ENCODE results near the gene COPS6.

Gene COPS6

DNA sequence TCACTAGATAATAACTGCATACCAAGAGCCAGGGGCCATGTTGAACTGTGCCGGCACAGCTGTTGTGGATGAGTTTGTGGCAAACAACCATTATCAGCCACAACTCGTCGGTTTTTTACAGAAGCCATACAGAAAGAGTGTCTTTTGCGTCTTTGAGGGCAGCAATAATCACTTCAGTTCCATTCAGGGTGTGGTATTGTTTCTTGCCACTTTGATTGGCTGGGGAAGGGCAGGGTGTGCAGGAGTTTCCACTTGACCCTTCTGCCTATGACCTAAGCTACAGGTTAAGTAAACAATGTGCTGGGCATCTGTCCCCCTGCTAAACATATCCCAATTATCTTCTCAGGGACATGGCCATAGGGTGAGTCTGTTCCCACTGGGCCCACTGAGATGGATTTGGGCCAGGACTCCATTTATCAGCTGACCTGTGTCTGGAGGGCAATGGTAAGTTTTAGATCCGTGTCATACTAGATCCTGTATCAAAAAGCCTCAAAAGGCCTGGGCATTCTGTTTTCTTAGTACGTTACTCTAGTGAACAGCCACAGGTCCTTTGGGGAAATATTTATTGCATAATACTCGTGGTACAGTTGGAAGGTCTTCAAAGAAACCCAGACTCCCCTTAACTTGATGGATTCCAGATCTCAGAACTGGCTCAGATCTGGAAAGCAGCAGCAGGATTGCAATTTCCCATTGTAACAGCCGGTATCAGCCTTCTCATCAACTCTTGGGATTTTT, 23.1 kb upstream of the COPS6 start:
- Histone ChIP-seq H3K4me3 (ENCODE audit: low read depth, low read length, poor library complexity, severe bottlenecking) (no peak overlapping the region), H3K36me3 (ENCODE audit: insufficient read depth, low read length) (peaks cover 71% of the 10 kb centered on the region), H3K4me1 (ENCODE audit: insufficient read depth, low read length, severe bottlenecking) (no peaks in the 10 kb centered on the region), H3K9me3 (ENCODE audit: low read length) (peaks cover 11% of the 10 kb centered on the region), H3K79me2 (ENCODE audit: insufficient read depth, low read length) (no peaks in the 10 kb centered on the region), H3K27ac (ENCODE audit: low read depth, low read length, poor library complexity, severe bottlenecking) (no peak overlapping the region), H2AFZ (ENCODE audit: low read length) (no peak overlapping the region), H3K27me3 (ENCODE audit: insufficient read depth, low read length) (no peaks in the 10 kb centered on the region), H3K9me2 (ENCODE audit: low read depth, low read length) (no peaks in the 10 kb centered on the region), H4K20me1 (ENCODE audit: insufficient read depth, low read length) (no peaks in the 10 kb centered on the region), H3K9ac (ENCODE audit: low read length) (no peak overlapping the region), H3F3A (ENCODE audit: insufficient read depth, low read length) (no peaks in the 10 kb centered on the region), H3K4me2 (ENCODE audit: low read length) (no peak overlapping the region)
- no peak for TF ChIP-seq EZH2 (IDR thresholded peaks at IDR 0.05; ENCODE audit: borderline replicate concordance, low read length)
- TF ChIP-seq, protein P1, sequence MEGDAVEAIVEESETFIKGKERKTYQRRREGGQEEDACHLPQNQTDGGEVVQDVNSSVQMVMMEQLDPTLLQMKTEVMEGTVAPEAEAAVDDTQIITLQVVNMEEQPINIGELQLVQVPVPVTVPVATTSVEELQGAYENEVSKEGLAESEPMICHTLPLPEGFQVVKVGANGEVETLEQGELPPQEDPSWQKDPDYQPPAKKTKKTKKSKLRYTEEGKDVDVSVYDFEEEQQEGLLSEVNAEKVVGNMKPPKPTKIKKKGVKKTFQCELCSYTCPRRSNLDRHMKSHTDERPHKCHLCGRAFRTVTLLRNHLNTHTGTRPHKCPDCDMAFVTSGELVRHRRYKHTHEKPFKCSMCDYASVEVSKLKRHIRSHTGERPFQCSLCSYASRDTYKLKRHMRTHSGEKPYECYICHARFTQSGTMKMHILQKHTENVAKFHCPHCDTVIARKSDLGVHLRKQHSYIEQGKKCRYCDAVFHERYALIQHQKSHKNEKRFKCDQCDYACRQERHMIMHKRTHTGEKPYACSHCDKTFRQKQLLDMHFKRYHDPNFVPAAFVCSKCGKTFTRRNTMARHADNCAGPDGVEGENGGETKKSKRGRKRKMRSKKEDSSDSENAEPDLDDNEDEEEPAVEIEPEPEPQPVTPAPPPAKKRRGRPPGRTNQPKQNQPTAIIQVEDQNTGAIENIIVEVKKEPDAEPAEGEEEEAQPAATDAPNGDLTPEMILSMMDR (IDR thresholded peaks at IDR 0.05; ENCODE audit: low read length): no peak

DNA sequence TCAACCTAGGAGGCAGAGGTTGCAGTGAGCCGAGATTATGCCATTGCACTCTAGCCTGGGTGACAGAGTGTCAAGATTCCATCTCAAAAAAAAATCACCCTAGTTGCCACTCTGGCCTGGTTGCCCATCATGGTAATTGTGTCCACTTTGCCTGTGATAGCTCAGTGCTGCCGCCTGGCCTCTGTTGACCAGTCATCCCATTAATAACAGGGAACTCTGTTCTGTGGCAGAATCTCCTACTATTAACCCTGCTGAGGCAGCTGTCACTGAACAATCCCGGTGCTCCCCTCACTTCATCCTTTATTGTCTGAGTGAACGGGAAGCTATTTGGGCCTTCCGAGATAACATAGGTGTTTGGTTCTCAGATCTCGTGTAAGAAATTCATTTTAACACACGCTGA, 21.8 kb upstream of the COPS6 start:
- H3F3A ChIP-seq (ENCODE audit: insufficient read depth, low read length): no peaks in the 10 kb centered on the region
- H3K36me3 ChIP-seq (ENCODE audit: insufficient read depth, low read length): peaks cover 75% of the 10 kb centered on the region
- no peaks in the 10 kb centered on the region for H3K79me2 ChIP-seq (ENCODE audit: insufficient read depth, low read length)
- H3K27me3 ChIP-seq (ENCODE audit: insufficient read depth, low read length): no peaks in the 10 kb centered on the region
- TF ChIP-seq EZH2 (IDR thresholded peaks at IDR 0.05; ENCODE audit: borderline replicate concordance, low read length): no peak
- TF ChIP-seq, protein P1 (IDR thresholded peaks at IDR 0.05; ENCODE audit: low read length): no peak
- no peak overlapping the region for H2AFZ ChIP-seq (ENCODE audit: low read length)
- H3K27ac ChIP-seq (ENCODE audit: low read depth, low read length, poor library complexity, severe bottlenecking): no peak overlapping the region
- H3K9me3 ChIP-seq (ENCODE audit: low read length): peaks cover 24% of the 10 kb centered on the region
- no peaks in the 10 kb centered on the region for H3K9me2 ChIP-seq (ENCODE audit: low read depth, low read length)
- no peak overlapping the region for H3K4me3 ChIP-seq (ENCODE audit: low read depth, low read length, poor library complexity, severe bottlenecking)
- H3K4me2 ChIP-seq (ENCODE audit: low read length): no peak overlapping the region
- H3K9ac ChIP-seq (ENCODE audit: low read length): no peak overlapping the region
- no peaks in the 10 kb centered on the region for H4K20me1 ChIP-seq (ENCODE audit: insufficient read depth, low read length)
- H3K4me1 ChIP-seq (ENCODE audit: insufficient read depth, low read length, severe bottlenecking): no peaks in the 10 kb centered on the region

DNA sequence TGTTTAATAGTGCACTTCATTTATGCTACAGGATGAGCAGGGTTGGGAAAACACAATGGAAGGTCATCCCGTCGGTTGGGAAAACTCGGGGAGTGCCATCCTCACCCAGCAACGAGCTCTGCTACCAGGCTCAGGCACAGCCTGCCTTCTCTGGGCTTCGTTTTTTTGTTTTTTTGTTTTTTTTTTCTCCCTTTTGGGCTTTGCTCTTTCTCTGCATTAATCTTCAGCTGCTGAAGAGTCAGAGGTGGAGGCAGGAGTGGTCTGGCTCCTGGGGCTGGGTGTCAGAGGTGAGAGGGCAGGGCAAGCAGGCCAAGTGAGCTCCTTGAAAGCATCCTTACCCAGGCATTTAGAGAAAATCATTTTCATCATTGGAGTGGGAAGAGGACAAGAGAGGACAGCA, 18.8 kb upstream of the COPS6 start:
- Histone ChIP-seq H3K4me3 (ENCODE audit: low read depth, low read length, poor library complexity, severe bottlenecking) (no peak overlapping the region), H3K9me2 (ENCODE audit: low read depth, low read length) (no peaks in the 10 kb centered on the region)
- TF ChIP-seq, protein P1 (IDR thresholded peaks at IDR 0.05; ENCODE audit: low read length): no peak
- no peak for TF ChIP-seq EZH2 (IDR thresholded peaks at IDR 0.05; ENCODE audit: borderline replicate concordance, low read length)

More for the DNA sequence above, 18.8 kb upstream of the COPS6 start:
- Histone ChIP-seq H3K79me2 (ENCODE audit: insufficient read depth, low read length) (no peaks in the 10 kb centered on the region), H3K9ac (ENCODE audit: low read length) (no peak overlapping the region), H3K4me2 (ENCODE audit: low read length) (no peak overlapping the region), H3K27ac (ENCODE audit: low read depth, low read length, poor library complexity, severe bottlenecking) (no peak overlapping the region), H3K4me1 (ENCODE audit: insufficient read depth, low read length, severe bottlenecking) (no peaks in the 10 kb centered on the region), H3K9me3 (ENCODE audit: low read length) (peaks cover 36% of the 10 kb centered on the region), H2AFZ (ENCODE audit: low read length) (no peak overlapping the region), H3K27me3 (ENCODE audit: insufficient read depth, low read length) (no peaks in the 10 kb centered on the region), H3K36me3 (ENCODE audit: insufficient read depth, low read length) (peaks cover 84% of the 10 kb centered on the region), H3F3A (ENCODE audit: insufficient read depth, low read length) (no peaks in the 10 kb centered on the region), H4K20me1 (ENCODE audit: insufficient read depth, low read length) (no peaks in the 10 kb centered on the region)

Measured in OCI-LY1 (cell line).